CD8-positive, alpha-beta memory T cell (primary cell): Measurements from ENCODE around the gene S100A6. TPM values are rescaled to one million over a fixed set of nuclear protein-coding genes. Genes with fewer than 3 reads are reported as not detected.

ENCODE experiments used
- CTCF ChIA-PET: fragments of 350-600 bp; sonication (Branson Sonifier 250); formaldehyde crosslinking; loops from one replicate; lab custom pipeline; 2021; ENCODE audit warnings: antibody characterized with exemption; lab: Charles Lee
- POLR2A ChIA-PET: fragments of 350-600 bp; sonication (Branson Sonifier 250); formaldehyde crosslinking; loops from one replicate; lab custom pipeline; 2021; ENCODE audit warnings: antibody characterized with exemption; lab: Charles Lee
- DNase-seq, 5 donors: peaks; one replicate each; pipeline versions ENCODE4 v3.0.0 to v3.0.0-alpha.2; 2020 to 2022; ENCODE audit warnings: mixed read lengths in 1 of 5
- H3K27ac ChIP-seq: one replicate; pipeline ENCODE4 v1.7.0; 2013; ENCODE audit warnings: low read depth, mild to moderate bottlenecking, low read length, moderate library complexity
- H3K27me3 ChIP-seq: 2 replicates; pipeline ENCODE4 v1.7.0; 2013; ENCODE audit warnings: low read length, mild to moderate bottlenecking; ENCODE audit not compliant: insufficient read depth, poor library complexity, severe bottlenecking
- H3K36me3 ChIP-seq: 2 replicates; pipeline ENCODE4 v1.7.0; 2013; ENCODE audit warnings: mild to moderate bottlenecking, low read length, moderate library complexity; ENCODE audit not compliant: insufficient read depth
- H3K4me1 ChIP-seq: 2 replicates; pipeline ENCODE4 v1.7.0; 2013; ENCODE audit warnings: mild to moderate bottlenecking, low read length, moderate library complexity; ENCODE audit not compliant: insufficient read depth
- H3K4me3 ChIP-seq: 2 replicates; pipeline ENCODE4 v1.7.0; 2013; ENCODE audit warnings: mild to moderate bottlenecking, low read length
- H3K9me3 ChIP-seq: 2 replicates; pipeline ENCODE4 v1.7.0; 2013; ENCODE audit warnings: mild to moderate bottlenecking, low read length
- H3K27ac Mint-ChIP-seq, 8 donors: one replicate each; pipeline ENCODE4 v1.8.0; 2020 to 2021; ENCODE audit warnings: mixed read lengths in 8 of 8, mild to moderate bottlenecking in 6 of 8, inconsistent platforms in 3 of 8, moderate library complexity in 3 of 8
- H3K27me3 Mint-ChIP-seq, 2 donors: one replicate each; pipeline ENCODE4 v1.8.0; 2020 to 2021; ENCODE audit warnings: mixed read lengths in 2 of 2, mild to moderate bottlenecking in 1 of 2, moderate library complexity in 1 of 2
- H3K36me3 Mint-ChIP-seq, 3 donors: one replicate each; pipeline ENCODE4 v1.8.0; 2020 to 2021; ENCODE audit warnings: mixed read lengths in 3 of 3, inconsistent platforms in 1 of 3, mild to moderate bottlenecking in 1 of 3
- H3K4me1 Mint-ChIP-seq, 3 donors: one replicate each; pipeline ENCODE4 v1.8.0; 2020 to 2021; ENCODE audit warnings: mixed read lengths in 3 of 3, inconsistent platforms in 1 of 3, mild to moderate bottlenecking in 1 of 3
- H3K4me3 Mint-ChIP-seq, 7 donors: one replicate each; pipeline ENCODE4 v1.8.0; 2020 to 2021; ENCODE audit warnings: mixed read lengths in 7 of 7, mild to moderate bottlenecking in 6 of 7, moderate library complexity in 4 of 7, inconsistent platforms in 2 of 7
- H3K9me3 Mint-ChIP-seq, 5 donors: one replicate each; pipeline ENCODE4 v1.8.0; 2020 to 2022; ENCODE audit warnings: mixed read lengths in 5 of 5, mild to moderate bottlenecking in 3 of 5, moderate library complexity in 2 of 5, inconsistent platforms in 1 of 5
- polyA plus RNA-seq: library from polyadenylated mRNA; unstranded; fragments of 300-500 nt; fragmentation: Illumina TruSeq; gene quantifications from one replicate; pipeline ENCODE4 v1.2.3, GENCODE V29; 2021
- total RNA-seq, 2 experiments: library from RNA; stranded (reverse); gene quantifications; one replicate each; pipeline ENCODE4 v1.2.3, GENCODE V29; 2021

Gene S100A6
- total and polyA plus RNA-seq, 3 experiments from 2014 or later = 244 to 892 (median 254) TPM

- DNase-seq = no peak
- Histone ChIP-seq H3K27ac (no peak overlapping the region), H3K9me3 (no peaks in the 10 kb centered on the region), H3K4me1 (no peaks in the 10 kb centered on the region), H3K27me3 (peaks cover 5% of the 10 kb centered on the region), H3K4me3 (no peak overlapping the region), H3K36me3 (no peaks in the 10 kb centered on the region)
- POLR2A ChIA-PET = no interaction called here
- CTCF ChIA-PET = interaction anchor here (1.3 kb wide), 1 partner anchor 9 kb away, joined by 3 read pairs; no protein-coding TSS in a partner anchor
- Mint-ChIP-seq H3K27ac (no peak overlapping the region), H3K9me3 (no peaks in the 10 kb centered on the region), H3K4me1 (no peaks in the 10 kb centered on the region), H3K4me3 (no peak overlapping the region), H3K27me3 (peaks cover 7 to 23% of the 10 kb centered on the region in 2 donors), H3K36me3 (no peaks in the 10 kb centered on the region)
Measured at GRCh38 chr1:153503766-153504165, 32.0 kb downstream of the S100A6 start.

- no peak for DNase-seq
- Histone ChIP-seq H3K27me3 (peaks cover 5% of the 10 kb centered on the region), H3K9me3 (no peaks in the 10 kb centered on the region), H3K27ac (no peak overlapping the region), H3K4me3 (no peak overlapping the region), H3K4me1 (no peaks in the 10 kb centered on the region), H3K36me3 (no peaks in the 10 kb centered on the region)
- POLR2A ChIA-PET = no interaction called here
- H3K4me3 Mint-ChIP-seq = no peak overlapping the region
- H3K9me3 Mint-ChIP-seq = no peaks in the 10 kb centered on the region
- CTCF ChIA-PET = interaction anchor here (0.8 to 1.2 kb wide), 3 partner anchors 10 to 12 kb away, joined by 3 read pairs; no protein-coding TSS in a partner anchor
- peaks cover 18 to 56% of the 10 kb centered on the region in 2 donors for H3K27me3 Mint-ChIP-seq
- no peaks in the 10 kb centered on the region for H3K36me3 Mint-ChIP-seq
- no peaks in the 10 kb centered on the region for H3K4me1 Mint-ChIP-seq
- no peak overlapping the region for H3K27ac Mint-ChIP-seq
Measured at GRCh38 chr1:153498746-153499145, 37.0 kb downstream of the S100A6 start.

- Histone ChIP-seq H3K27me3 (peaks cover 5% of the 10 kb centered on the region), H3K36me3 (no peaks in the 10 kb centered on the region), H3K4me3 (no peak overlapping the region), H3K9me3 (no peaks in the 10 kb centered on the region), H3K27ac (no peak overlapping the region), H3K4me1 (no peaks in the 10 kb centered on the region)
- Mint-ChIP-seq H3K4me1 (no peaks in the 10 kb centered on the region), H3K27me3 (peaks cover 24 to 55% of the 10 kb centered on the region in 2 donors), H3K4me3 (no peak overlapping the region), H3K36me3 (no peaks in the 10 kb centered on the region), H3K27ac (no peak overlapping the region), H3K9me3 (no peaks in the 10 kb centered on the region)
- no peak for DNase-seq
- ChIA-PET CTCF (interaction anchor here (0.8 to 4.8 kb wide), 17 partner anchors 9 to 149 kb away, joined by 3 to 35 read pairs (median 3); partner anchors contain the start of genes S100A3 and S100A9), POLR2A (no interaction called here)
Measured at GRCh38 chr1:153495536-153495935, 40.3 kb downstream of the S100A6 start.

GRCh38 chr1:153494976-153495535, 40.7 kb downstream of the S100A6 start:
- DNase-seq = peak; percentile 38 to 78 (median 61)
- H3K27ac Mint-ChIP-seq = no peak overlapping the region

GRCh38 chr1:153493343-153493960, 42.3 kb downstream of the S100A6 start:
- POLR2A ChIA-PET = no interaction called here
- Histone ChIP-seq H3K4me3 (no peak overlapping the region), H3K27ac (no peak overlapping the region), H3K27me3 (no peaks in the 10 kb centered on the region), H3K9me3 (no peaks in the 10 kb centered on the region), H3K36me3 (no peaks in the 10 kb centered on the region), H3K4me1 (no peaks in the 10 kb centered on the region)
- Mint-ChIP-seq H3K4me1 (no peaks in the 10 kb centered on the region), H3K27me3 (peaks cover 19 to 42% of the 10 kb centered on the region in 2 donors), H3K9me3 (no peaks in the 10 kb centered on the region), H3K36me3 (no peaks in the 10 kb centered on the region), H3K27ac (peak overlapping the region in 1 of 8 donors; percentile 54), H3K4me3 (no peak overlapping the region)
- CTCF ChIA-PET = interaction anchor here (2.2 to 4.8 kb wide), 2 partner anchors 28 to 140 kb away, joined by 8 to 35 read pairs; no protein-coding TSS in a partner anchor
- no peak for DNase-seq

More at GRCh38 chr1:153494976-153495535, 40.7 kb downstream of the S100A6 start:
- Mint-ChIP-seq H3K4me3 (no peak overlapping the region), H3K4me1 (no peaks in the 10 kb centered on the region), H3K27me3 (peaks cover 25 to 53% of the 10 kb centered on the region in 2 donors), H3K9me3 (no peaks in the 10 kb centered on the region), H3K36me3 (no peaks in the 10 kb centered on the region)
- Histone ChIP-seq H3K36me3 (no peaks in the 10 kb centered on the region), H3K4me1 (no peaks in the 10 kb centered on the region), H3K27me3 (peaks cover 5% of the 10 kb centered on the region), H3K9me3 (no peaks in the 10 kb centered on the region), H3K4me3 (no peak overlapping the region), H3K27ac (no peak overlapping the region)
- ChIA-PET POLR2A (no interaction called here), CTCF (interaction anchor here (0.7 to 4.8 kb wide), 19 partner anchors 9 to 259 kb away, joined by 3 to 35 read pairs (median 3); partner anchors contain the start of genes PGLYRP4, S100A3 and S100A9)

GRCh38 chr1:153490272-153491051, 45.3 kb downstream of the S100A6 start:
- H3K36me3 Mint-ChIP-seq = no peaks in the 10 kb centered on the region
- H3K4me3 Mint-ChIP-seq = no peak overlapping the region
- no peaks in the 10 kb centered on the region for H3K36me3 ChIP-seq
- no peaks in the 10 kb centered on the region for H3K9me3 Mint-ChIP-seq
- no peaks in the 10 kb centered on the region for H3K27me3 ChIP-seq
- no peaks in the 10 kb centered on the region for H3K4me1 Mint-ChIP-seq
- H3K4me3 ChIP-seq = no peak overlapping the region
- POLR2A ChIA-PET = no interaction called here
- no peak for DNase-seq
- H3K27ac Mint-ChIP-seq = peak overlapping the region in 1 of 8 donors; percentile 66
- CTCF ChIA-PET = interaction anchor here (0.6 kb wide), 1 partner anchor 295 kb away, joined by 3 read pairs; no protein-coding TSS in a partner anchor
- H3K27me3 Mint-ChIP-seq = peaks cover 16 to 36% of the 10 kb centered on the region in 2 donors
- H3K4me1 ChIP-seq = no peaks in the 10 kb centered on the region
- H3K9me3 ChIP-seq = no peaks in the 10 kb centered on the region
- no peak overlapping the region for H3K27ac ChIP-seq

- POLR2A ChIA-PET = no interaction called here
- no peak overlapping the region for H3K27ac ChIP-seq
- Mint-ChIP-seq H3K4me3 (no peak overlapping the region), H3K4me1 (no peaks in the 10 kb centered on the region), H3K27ac (peak overlapping the region in 1 of 8 donors; percentile 33), H3K9me3 (no peaks in the 10 kb centered on the region), H3K27me3 (peaks cover 18 to 44% of the 10 kb centered on the region in 2 donors), H3K36me3 (peaks cover 0 to 3% (median 0%) of the 10 kb centered on the region in 3 donors)
- CTCF ChIA-PET = interaction anchor here (0.6 to 1.1 kb wide), 2 partner anchors 10 to 244 kb away, joined by 3 read pairs; no protein-coding TSS in a partner anchor
- peaks cover 4% of the 10 kb centered on the region for H3K27me3 ChIP-seq
- H3K4me3 ChIP-seq = no peak overlapping the region
- no peaks in the 10 kb centered on the region for H3K4me1 ChIP-seq
- no peaks in the 10 kb centered on the region for H3K36me3 ChIP-seq
- no peak for DNase-seq
- H3K9me3 ChIP-seq = no peaks in the 10 kb centered on the region
Measured at GRCh38 chr1:153488731-153489130, 47.1 kb downstream of the S100A6 start.
